K562 (cell line): Measurements from ENCODE around the gene SLC6A6. TPM values are rescaled to one million over a fixed set of nuclear protein-coding genes. Genes with fewer than 3 reads are reported as not detected.

Experiments used
- ARID4B ChIP-seq: sonication (generic); formaldehyde crosslinking; IDR thresholded peaks from 2 replicates; pipeline ENCODE4 v1.8.0; 2022; ENCODE audit warnings: mild to moderate bottlenecking, missing genetic modification reagents
- CBX8 ChIP-seq: fragments of 200-600 bp; sonication (generic); IDR thresholded peaks from 2 replicates; pipeline ENCODE4 v1.6.1; 2012; ENCODE audit warnings: borderline replicate concordance, mixed run types, low read depth, mild to moderate bottlenecking, moderate library complexity, mixed read lengths, low read length, control low read depth, inconsistent platforms; ENCODE audit not compliant: poor library complexity, severe bottlenecking; ENCODE audit errors: extremely low read depth
- EHMT2 ChIP-seq: fragments of 450-650 bp; IDR thresholded peaks from 2 replicates; pipeline ENCODE4 v1.6.1; 2018; ENCODE audit warnings: antibody characterized with exemption
- ELF1 ChIP-seq: fragments of 200-800 bp; sonication (Bioruptor generic); IDR thresholded peaks from 2 replicates; pipeline ENCODE4 v1.6.1; 2016; ENCODE audit warnings: missing genetic modification characterization, missing compliant biosample characterization
- EP300 ChIP-seq: IDR thresholded peaks from 2 replicates; pipeline ENCODE4 v1.6.1; 2012; ENCODE audit warnings: low read length, improper control_type of control experiment
- FOSL1 ChIP-seq: fragments of 200-800 bp; sonication (Bioruptor generic); conservative IDR thresholded peaks from 2 replicates; pipeline ENCODE4 v1.6.1; 2016; ENCODE audit warnings: missing genetic modification characterization, missing compliant biosample characterization
- GTF2E2 ChIP-seq: fragments of 200-800 bp; sonication (Bioruptor generic); IDR thresholded peaks from 2 replicates; pipeline ENCODE4 v1.6.1; 2016; ENCODE audit warnings: missing genetic modification characterization, missing compliant biosample characterization
- L3MBTL2 ChIP-seq: fragments of 450-650 bp; IDR thresholded peaks from 2 replicates; pipeline ENCODE4 v1.6.1; 2016; ENCODE audit warnings: mild to moderate bottlenecking, moderate library complexity
- MAFK ChIP-seq: IDR thresholded peaks from 2 replicates; pipeline ENCODE4 v1.6.1; 2011; ENCODE audit warnings: low read length, improper control_type of control experiment
- POLR2AphosphoS5 ChIP-seq: IDR thresholded peaks from 2 replicates; pipeline ENCODE4 v1.6.1; 2011; ENCODE audit warnings: mild to moderate bottlenecking, low read depth, low read length, moderate library complexity; ENCODE audit not compliant: control insufficient read depth, insufficient read depth
- SAP30 ChIP-seq: fragments of 200-600 bp; sonication (generic); IDR thresholded peaks from 2 replicates; pipeline ENCODE4 v1.6.1; 2012; ENCODE audit warnings: borderline replicate concordance, low read depth, mild to moderate bottlenecking, moderate library complexity, low read length, control low read depth, inconsistent platforms; ENCODE audit not compliant: insufficient read depth, poor library complexity, severe bottlenecking
- SIRT6 ChIP-seq: IDR thresholded peaks from one replicate; pipeline ENCODE4 v1.6.1; 2012; ENCODE audit warnings: low read depth, mild to moderate bottlenecking, control low read depth, inconsistent platforms, low read length, moderate library complexity
- SMARCA4 ChIP-seq: fragments of 450-650 bp; IDR thresholded peaks from 2 replicates; pipeline ENCODE4 v1.6.1; 2016
- SMARCE1 ChIP-seq: fragments of 450-650 bp; IDR thresholded peaks from 2 replicates; pipeline ENCODE4 v1.7.1; 2016; ENCODE audit warnings: mild to moderate bottlenecking
- SP1 ChIP-seq: sonication (generic); formaldehyde crosslinking; IDR thresholded peaks from 2 replicates; pipeline ENCODE4 v1.8.1; 2022; ENCODE audit warnings: mild to moderate bottlenecking, missing genetic modification reagents
- THAP12 ChIP-seq: fragments of 250-450 bp; sonication (Bioruptor Pico); IDR thresholded peaks from 2 replicates; pipeline ENCODE4 v1.9.0; 2021; ENCODE audit warnings: mild to moderate bottlenecking, inconsistent platforms
- TRIM24 ChIP-seq, 2 experiments: fragments of 450-650 bp; IDR thresholded peaks; 2 replicates each; pipeline ENCODE4 v1.6.1; 2016
- ZBTB7A ChIP-seq: IDR thresholded peaks from 2 replicates; pipeline ENCODE4 v1.6.1; 2011; ENCODE audit warnings: low read depth, mild to moderate bottlenecking, low read length, moderate library complexity, borderline replicate concordance; ENCODE audit not compliant: control insufficient read depth
- ZNF740 ChIP-seq, 3 experiments: fragments of 200-800 bp in 1 of 3; sonication (Bioruptor generic) in 1 of 3; sonication (generic) in 1 of 3; formaldehyde crosslinking in 1 of 3; IDR thresholded peaks; 2 replicates each; pipeline versions ENCODE4 v1.6.1 to v1.8.0; 2016 to 2022; ENCODE audit warnings: mild to moderate bottlenecking in 2 of 3, missing compliant biosample characterization in 2 of 3, missing genetic modification characterization in 2 of 3, missing genetic modification reagents in 1 of 3
- polyA plus RNA-seq, 8 experiments: library from polyadenylated mRNA; depleted of rRNA in 4 of 8; stranded (reverse) in 5 of 8; unstranded in 3 of 8; fragments of >200 nt; fragmentation: Nextera tagmentation in 2 of 8; fragmentation: Illumina TruSeq in 1 of 8; extraction: Ambion mirVana in 2 of 8; extraction: Trizol in 1 of 8; gene quantifications; 2 replicates each; pipeline versions ENCODE4 v1.2.1 to v1.2.3, GENCODE V29; 2011 to 2014; ENCODE audit warnings: inconsistent platforms in 1 of 8, missing spikeins in 1 of 8
- total RNA-seq, 7 experiments: library from RNA; depleted of rRNA in 6 of 7; stranded (reverse); fragments of >200 nt in 6 of 7; fragmentation: Illumina TruSeq in 2 of 7; extraction: Trizol in 2 of 7; gene quantifications; 2 replicates each; pipeline versions ENCODE4 v1.2.1 to v1.2.3, GENCODE V29; 2011 to 2021; ENCODE audit warnings: low replicate concordance in 1 of 7

SLC6A6 gene
- total and polyA plus RNA-seq, 9 of the 15 experiments (the other 6 are each of a cell fraction or from before 2014, with no cell fraction given), result 12.3 to 203 (median 93.2) TPM

- TF ChIP-seq ZNF740 (CRISPR knock-in tag; IDR thresholded peaks at IDR 0.05) (peak; percentile 76), ZNF740 (tag; IDR thresholded peaks at IDR 0.05) (no peak), MAFK (no peak), CBX8 (no peak), SIRT6 (no peak), FOSL1 (tag) (0 out of 2 replicates have a peak, but pooled peaks have one; percentile 42), EP300 (peak; percentile 32; the same call in 1 of the 2 replicates), ARID4B (CRISPR knock-in tag) (peak; percentile 69; the same call in 1 of the 2 replicates), THAP12 (CRISPR knock-in tag) (no peak), SAP30 (no peak), SMARCE1 (peak; percentile 73; the same call in 1 of the 2 replicates), ZBTB7A (no peak), L3MBTL2 (no peak), SP1 (CRISPR knock-in tag) (no peak), EHMT2 (no peak), POLR2AphosphoS5 (peak; percentile 50; the same call in 1 of the 2 replicates), GTF2E2 (tag) (no peak), SMARCA4 (peak; percentile 44; the same call in 1 of the 2 replicates), TRIM24 (IDR thresholded peaks at IDR 0.05) (no peak), ELF1 (no peak)
Observed at GRCh38 chr3:14439501-14440167, 37.2 kb downstream of the SLC6A6 start (continued).
